HepG2 (cell line): Measurements from ENCODE around the gene TNFRSF25. TPM values are rescaled to one million over a fixed set of nuclear protein-coding genes. Genes with fewer than 3 reads are reported as not detected.

ENCODE experiments used
- ATM ChIP-seq: fragments of 450-650 bp; IDR thresholded peaks from 2 replicates; pipeline ENCODE4 v1.7.1; 2017; ENCODE audit warnings: mild to moderate bottlenecking, borderline replicate concordance
- BATF2 ChIP-seq: sonication (generic); formaldehyde crosslinking; IDR thresholded peaks from 2 replicates; pipeline ENCODE4 v1.8.0; 2022; ENCODE audit warnings: mild to moderate bottlenecking, missing genetic modification reagents, moderate library complexity
- BCL3 ChIP-seq: sonication (generic); formaldehyde crosslinking; IDR thresholded peaks from 2 replicates; pipeline ENCODE4 v1.5.1; 2020; ENCODE audit warnings: mild to moderate bottlenecking, missing genetic modification reagents, moderate library complexity
- FOSL1 ChIP-seq: sonication (generic); formaldehyde crosslinking; IDR thresholded peaks from 2 replicates; pipeline ENCODE4 v1.9.0; 2021; ENCODE audit warnings: missing genetic modification reagents, borderline replicate concordance
- GATAD1 ChIP-seq: IDR thresholded peaks from 2 replicates; pipeline ENCODE4 v1.6.1; 2016; ENCODE audit warnings: missing genetic modification reagents, missing compliant biosample characterization
- HNF1B ChIP-seq: sonication (generic); formaldehyde crosslinking; IDR thresholded peaks from 2 replicates; pipeline ENCODE4 v1.5.1; 2020; ENCODE audit warnings: mild to moderate bottlenecking, moderate library complexity, missing genetic modification reagents
- IKZF1 ChIP-seq: fragments of 450-650 bp; IDR thresholded peaks from 2 replicates; pipeline ENCODE4 v1.7.1; 2016
- KAT2B ChIP-seq: fragments of 150-350 bp; IDR thresholded peaks from 2 replicates; pipeline ENCODE4 v1.6.1; 2014; ENCODE audit warnings: low read depth, low read length, borderline replicate concordance
- MEIS2 ChIP-seq: sonication (generic); formaldehyde crosslinking; IDR thresholded peaks from 2 replicates; pipeline ENCODE4 v1.9.0; 2021; ENCODE audit warnings: mild to moderate bottlenecking, missing genetic modification reagents
- POGK ChIP-seq: sonication (generic); formaldehyde crosslinking; conservative IDR thresholded peaks from 2 replicates; pipeline ENCODE4 v1.8.0; 2022; ENCODE audit warnings: mild to moderate bottlenecking, moderate library complexity, missing genetic modification reagents
- TBP ChIP-seq: sonication (generic); formaldehyde crosslinking; IDR thresholded peaks from 2 replicates; pipeline ENCODE4 v1.5.0; 2020; ENCODE audit warnings: missing genetic modification reagents
- ZNF10 ChIP-seq: sonication (generic); formaldehyde crosslinking; IDR thresholded peaks from 2 replicates; pipeline ENCODE4 v1.4.0; 2020; ENCODE audit warnings: mild to moderate bottlenecking, low read depth, missing genetic modification reagents, borderline replicate concordance
- ZNF138 ChIP-seq: sonication (generic); formaldehyde crosslinking; IDR thresholded peaks from 2 replicates; pipeline ENCODE4 v1.5.0; 2020; ENCODE audit warnings: mild to moderate bottlenecking, low read depth, missing genetic modification reagents
- ZNF317 ChIP-seq: sonication (generic); formaldehyde crosslinking; IDR thresholded peaks from 2 replicates; pipeline ENCODE4 v1.5.0; 2020; ENCODE audit warnings: mild to moderate bottlenecking, missing genetic modification reagents
- ZNF513 ChIP-seq: sonication (generic); formaldehyde crosslinking; conservative IDR thresholded peaks from 2 replicates; pipeline ENCODE4 v1.5.0; 2020; ENCODE audit warnings: missing genetic modification reagents
- ZNF556 ChIP-seq: sonication (generic); formaldehyde crosslinking; IDR thresholded peaks from 2 replicates; pipeline ENCODE4 v1.4.0; 2020; ENCODE audit warnings: mild to moderate bottlenecking, missing genetic modification reagents, borderline replicate concordance
- ZNF576 ChIP-seq: sonication (generic); formaldehyde crosslinking; IDR thresholded peaks from 2 replicates; pipeline ENCODE4 v1.4.0; 2020; ENCODE audit warnings: mild to moderate bottlenecking, missing genetic modification reagents
- ZNF772 ChIP-seq: sonication (generic); formaldehyde crosslinking; IDR thresholded peaks from 2 replicates; pipeline ENCODE4 v1.5.0; 2020; ENCODE audit warnings: mild to moderate bottlenecking, missing genetic modification reagents
- ZNF891 ChIP-seq: sonication (generic); formaldehyde crosslinking; IDR thresholded peaks from 2 replicates; pipeline ENCODE4 v1.5.0; 2020; ENCODE audit warnings: mild to moderate bottlenecking, missing genetic modification reagents
- ZSCAN25 ChIP-seq: sonication (generic); formaldehyde crosslinking; IDR thresholded peaks from 2 replicates; pipeline ENCODE4 v1.8.0; 2022; ENCODE audit warnings: mild to moderate bottlenecking, missing genetic modification reagents
- polyA plus RNA-seq, 8 experiments: library from polyadenylated mRNA; depleted of rRNA in 3 of 8; stranded (reverse) in 7 of 8; unstranded in 1 of 8; fragments of >200 nt; fragmentation: Illumina TruSeq in 4 of 8; extraction: Trizol in 4 of 8; gene quantifications; 2 replicates each; pipeline versions ENCODE4 v1.2.1 to v1.2.3, GENCODE V29; 2011 to 2016; ENCODE audit warnings: low read depth in 4 of 8, missing spikeins in 1 of 8, mixed read lengths in 1 of 8; ENCODE audit not compliant: insufficient read depth in 1 of 8
- total RNA-seq, 5 experiments: library from RNA; depleted of rRNA; stranded (reverse); fragments of >200 nt; fragmentation: Illumina TruSeq; extraction: Trizol; gene quantifications; 2 replicates each; pipeline ENCODE4 v1.2.3, GENCODE V29; 2016; ENCODE audit warnings: low read depth in 1 of 5

Gene TNFRSF25
- total and polyA plus RNA-seq, 2 of the 13 experiments (the other 11 are each of a cell fraction or from before 2014, with no cell fraction given) = 1.4 to 1.5 TPM

- peak; percentile 65 for TF ChIP-seq HNF1B (CRISPR knock-in tag)
- no peak for TF ChIP-seq ATM
- TF ChIP-seq ZNF891 = no peak
- TF ChIP-seq ZNF556 (CRISPR knock-in tag) = peak; percentile 49; the same call in 1 of the 2 replicates
- TF ChIP-seq ZNF772 = no peak
- no peak for TF ChIP-seq BATF2 (CRISPR knock-in tag)
- no peak for TF ChIP-seq FOSL1 (CRISPR knock-in tag)
- TF ChIP-seq IKZF1 = no peak
- TF ChIP-seq BCL3 (CRISPR knock-in tag) = no peak
- TF ChIP-seq ZNF576 (CRISPR knock-in tag) = no peak
- TF ChIP-seq ZNF10 (CRISPR knock-in tag) = no peak
- no peak for TF ChIP-seq GATAD1
- TF ChIP-seq POGK (CRISPR knock-in tag) = peak; percentile 37; the same call in 1 of the 2 replicates
- no peak for TF ChIP-seq TBP (CRISPR knock-in tag)
- TF ChIP-seq ZNF317 = no peak
- TF ChIP-seq ZNF513 (CRISPR knock-in tag) = no peak
- TF ChIP-seq MEIS2 (CRISPR knock-in tag) = no peak
- no peak for TF ChIP-seq KAT2B
- TF ChIP-seq ZSCAN25 (CRISPR knock-in tag) = no peak
- no peak for TF ChIP-seq ZNF138 (CRISPR knock-in tag)
Observed at GRCh38 chr1:6486433-6487011, 20.5 kb upstream of the TNFRSF25 start (continued).
